Prostate gland (tissue), 2 donors: ENCODE data around the gene PMM1. TPM values are rescaled to one million over a fixed set of nuclear protein-coding genes. Genes with fewer than 3 reads are reported as not detected.
A peak's percentile ranks its signal among the peaks of the same experiment; 100 is the strongest.
"Not testable (repeated sequence)": the region's sequence is repeated elsewhere in the genome, so short reads cannot be mapped to it uniquely, and the experiment has no call there.

Source experiments
- DNase-seq: peaks from one replicate; pipeline ENCODE4 v3.0.0-alpha.2; 2019; ENCODE audit warnings: low spot score
- H3K27ac ChIP-seq, 2 donors: fragments of 200-600 bp; sonication (generic); 2 replicates each; pipeline ENCODE4 v1.5.1; 2017 to 2019
- H3K27me3 ChIP-seq: fragments of 200-600 bp; sonication (generic); replicated peaks from 2 replicates; pipeline ENCODE4 v1.5.1; 2019; ENCODE audit not compliant: insufficient read depth
- H3K36me3 ChIP-seq, 2 donors: fragments of 200-600 bp; sonication (generic); 1 replicate in 1 of 2; 2 replicates in 1 of 2; pipeline versions ENCODE4 v1.5.1 to v1.8.1; 2017 to 2019
- H3K4me1 ChIP-seq: fragments of 200-600 bp; sonication (generic); replicated peaks from 2 replicates; pipeline ENCODE4 v1.5.1; 2019
- H3K4me3 ChIP-seq, 2 donors: fragments of 200-600 bp; sonication (generic); 2 replicates each; pipeline ENCODE4 v1.5.1; 2017 to 2019
- H3K9me3 ChIP-seq: fragments of 200-600 bp; sonication (generic); 2 replicates; pipeline ENCODE4 v1.5.1; 2017
- POLR2A ChIP-seq: fragments of 450-650 bp; IDR thresholded peaks from one replicate; pipeline ENCODE4 v1.6.1; 2016; ENCODE audit warnings: antibody characterized with exemption, mild to moderate bottlenecking
- POLR2AphosphoS5 ChIP-seq: sonication (generic); formaldehyde crosslinking; IDR thresholded peaks from one replicate; pipeline ENCODE4 v1.6.1; 2017; ENCODE audit warnings: antibody characterized with exemption
- WGBS: methylation state at CpG from one replicate; pipeline ENCODE4 v1.1.5; 2018; 5-methylcytosine and 5-hydroxymethylcytosine counted together
- intact Hi-C: fragments of 100-400 bp; cut with DNase I; formaldehyde crosslinking; loops from one replicate; pipeline ENCODE4 v1.14.2; 2022
- total RNA-seq, 2 donors: library from RNA; depleted of rRNA; stranded (reverse); fragments of >200 nt; gene quantifications; one replicate each; pipeline ENCODE4 v1.1.0, GENCODE V29; 2016
- TF ChIP-seq, protein P1 (sequence below), 4 experiments: fragments of 200-600 bp in 2 of 4; fragments of 450-650 bp in 2 of 4; sonication (generic) in 2 of 4; IDR thresholded peaks; 1 replicate in 3 of 4; 2 replicates in 1 of 4; pipeline ENCODE4 v1.5.1; 2016 to 2019; ENCODE audit warnings: antibody characterized with exemption in 4 of 4, mild to moderate bottlenecking in 2 of 4, moderate library complexity in 2 of 4

PMM1 gene
- total RNA-seq, 2 donors from 2014 or later = 49.0 to 58.6 TPM

DNA sequence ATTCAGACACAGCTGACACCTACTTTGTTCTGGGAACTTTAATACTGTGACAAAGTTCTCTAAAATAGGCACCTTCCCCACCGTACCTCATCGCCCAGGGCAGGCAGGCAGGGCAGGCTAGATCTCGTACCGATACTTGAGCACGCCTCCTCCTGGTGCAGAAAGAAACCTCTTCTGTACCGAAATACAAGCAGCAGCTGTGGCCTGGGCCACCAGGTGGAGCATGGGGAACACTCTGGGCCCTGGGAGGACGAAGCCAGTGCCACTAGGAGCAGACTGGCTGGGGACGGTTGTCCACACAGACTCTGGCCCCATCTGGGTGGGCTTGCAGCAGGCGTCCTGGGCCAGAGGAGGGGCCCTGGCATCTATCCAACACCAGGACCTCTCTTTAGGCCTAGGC, 12.8 kb downstream of the PMM1 start:
- no peaks in the 10 kb centered on the region for H3K4me1 ChIP-seq
- no peak overlapping the region for H3K27ac ChIP-seq
- TF ChIP-seq, protein P1, sequence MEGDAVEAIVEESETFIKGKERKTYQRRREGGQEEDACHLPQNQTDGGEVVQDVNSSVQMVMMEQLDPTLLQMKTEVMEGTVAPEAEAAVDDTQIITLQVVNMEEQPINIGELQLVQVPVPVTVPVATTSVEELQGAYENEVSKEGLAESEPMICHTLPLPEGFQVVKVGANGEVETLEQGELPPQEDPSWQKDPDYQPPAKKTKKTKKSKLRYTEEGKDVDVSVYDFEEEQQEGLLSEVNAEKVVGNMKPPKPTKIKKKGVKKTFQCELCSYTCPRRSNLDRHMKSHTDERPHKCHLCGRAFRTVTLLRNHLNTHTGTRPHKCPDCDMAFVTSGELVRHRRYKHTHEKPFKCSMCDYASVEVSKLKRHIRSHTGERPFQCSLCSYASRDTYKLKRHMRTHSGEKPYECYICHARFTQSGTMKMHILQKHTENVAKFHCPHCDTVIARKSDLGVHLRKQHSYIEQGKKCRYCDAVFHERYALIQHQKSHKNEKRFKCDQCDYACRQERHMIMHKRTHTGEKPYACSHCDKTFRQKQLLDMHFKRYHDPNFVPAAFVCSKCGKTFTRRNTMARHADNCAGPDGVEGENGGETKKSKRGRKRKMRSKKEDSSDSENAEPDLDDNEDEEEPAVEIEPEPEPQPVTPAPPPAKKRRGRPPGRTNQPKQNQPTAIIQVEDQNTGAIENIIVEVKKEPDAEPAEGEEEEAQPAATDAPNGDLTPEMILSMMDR (IDR thresholded peaks at IDR 0.05) = peak in 3 of 4 experiments; percentile 19 to 59 (median 59)
- no peak for TF ChIP-seq POLR2A
- no peak for DNase-seq
- no peaks in the 10 kb centered on the region for H3K9me3 ChIP-seq
- peaks cover 4% of the 10 kb centered on the region in 2 donors for H3K36me3 ChIP-seq
- H3K4me3 ChIP-seq = no peak overlapping the region
- intact Hi-C loops = no loop called here
- no peaks in the 10 kb centered on the region for H3K27me3 ChIP-seq
- WGBS = 74% methylated on average over 7 of the region's 9 CpGs

DNA sequence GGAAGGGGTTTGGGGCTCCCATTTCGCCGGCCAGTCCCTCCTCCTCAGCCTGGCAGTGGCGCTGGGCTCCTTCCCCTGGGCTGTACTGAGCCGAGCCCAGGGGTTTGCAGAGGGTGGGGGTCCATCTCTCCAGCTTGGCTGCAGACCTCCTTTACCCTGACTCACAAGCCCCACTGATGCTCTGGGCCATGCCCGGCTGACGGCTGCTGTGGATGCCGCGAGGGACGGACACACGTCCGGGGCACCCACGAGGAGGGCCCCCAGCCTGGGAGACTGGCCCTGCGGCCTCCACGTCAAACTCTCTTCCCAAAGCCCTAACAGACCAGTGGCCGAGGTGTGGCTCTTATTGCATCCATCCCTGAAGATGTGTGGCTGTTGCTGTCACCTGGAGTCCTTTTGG, 14.1 kb downstream of the PMM1 start:
- H3K4me3 ChIP-seq = no peak overlapping the region
- no peak for DNase-seq
- TF ChIP-seq, protein P1 (IDR thresholded peaks at IDR 0.05) = no peak
- no peak for TF ChIP-seq POLR2A
- no peak for TF ChIP-seq POLR2AphosphoS5
- no peaks in the 10 kb centered on the region for H3K9me3 ChIP-seq
- intact Hi-C loops = no loop called here
- no peaks in the 10 kb centered on the region for H3K27me3 ChIP-seq
- 90% methylated on average over 15 of the region's 15 CpGs for WGBS
- H3K4me1 ChIP-seq = no peaks in the 10 kb centered on the region
- no peak overlapping the region for H3K27ac ChIP-seq
- peaks cover 4% of the 10 kb centered on the region in 2 donors for H3K36me3 ChIP-seq

GRCh38 chr22:41574847-41575381, 14.7 kb downstream of the PMM1 start:
- 64% methylated on average over 26 of the region's 26 CpGs for WGBS
- H3K9me3 ChIP-seq = no peaks in the 10 kb centered on the region
- H3K4me3 ChIP-seq = no peak overlapping the region
- no peak for DNase-seq
- H3K27me3 ChIP-seq = no peaks in the 10 kb centered on the region
- H3K27ac ChIP-seq = no peak overlapping the region
- intact Hi-C loops = no loop called here
- no peak for TF ChIP-seq POLR2A
- TF ChIP-seq POLR2AphosphoS5 = no peak
- no peaks in the 10 kb centered on the region for H3K4me1 ChIP-seq
- H3K36me3 ChIP-seq = peaks cover 4% of the 10 kb centered on the region in 2 donors

GRCh38 chr22:41573677-41574076, 16.0 kb downstream of the PMM1 start:
- no peak for DNase-seq

DNA sequence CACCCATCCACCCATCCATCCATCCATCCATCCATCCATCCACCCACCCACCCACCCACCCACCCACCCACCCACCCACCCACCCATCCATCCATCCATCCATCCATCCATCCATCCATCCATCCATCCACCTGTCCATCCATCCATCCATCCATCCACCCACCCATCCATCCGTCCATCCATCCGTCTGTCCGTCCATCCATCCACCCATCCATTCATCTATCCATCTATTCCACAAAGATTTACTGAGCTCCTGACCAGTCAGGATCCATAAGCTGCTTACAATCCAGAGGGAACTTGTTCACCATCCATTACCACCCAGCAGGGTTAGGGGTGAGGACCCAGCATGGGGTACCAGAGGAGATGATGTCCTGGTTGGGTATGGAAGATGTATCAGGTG, 17.3 kb downstream of the PMM1 start:
- H3K36me3 ChIP-seq, DNase-seq, H3K27me3 ChIP-seq, H3K4me1 ChIP-seq, intact Hi-C loops, H3K4me3 ChIP-seq, H3K9me3 ChIP-seq, H3K27ac ChIP-seq: not testable (repeated sequence)
- 94% methylated on average over 3 of the region's 3 CpGs for WGBS

More at GRCh38 chr22:41573677-41574076, 16.0 kb downstream of the PMM1 start:
- Histone ChIP-seq H3K9me3 (no peaks in the 10 kb centered on the region), H3K4me3 (no peak overlapping the region), H3K27ac (no peak overlapping the region), H3K27me3 (no peaks in the 10 kb centered on the region), H3K36me3 (peaks cover 0 to 4% of the 10 kb centered on the region in 2 donors), H3K4me1 (no peaks in the 10 kb centered on the region)
- TF ChIP-seq, protein P1 (IDR thresholded peaks at IDR 0.05) = no peak
- TF ChIP-seq POLR2A (no peak), POLR2AphosphoS5 (no peak)
- WGBS = 80% methylated on average over 11 of the region's 11 CpGs
- intact Hi-C loops = no loop called here

DNA sequence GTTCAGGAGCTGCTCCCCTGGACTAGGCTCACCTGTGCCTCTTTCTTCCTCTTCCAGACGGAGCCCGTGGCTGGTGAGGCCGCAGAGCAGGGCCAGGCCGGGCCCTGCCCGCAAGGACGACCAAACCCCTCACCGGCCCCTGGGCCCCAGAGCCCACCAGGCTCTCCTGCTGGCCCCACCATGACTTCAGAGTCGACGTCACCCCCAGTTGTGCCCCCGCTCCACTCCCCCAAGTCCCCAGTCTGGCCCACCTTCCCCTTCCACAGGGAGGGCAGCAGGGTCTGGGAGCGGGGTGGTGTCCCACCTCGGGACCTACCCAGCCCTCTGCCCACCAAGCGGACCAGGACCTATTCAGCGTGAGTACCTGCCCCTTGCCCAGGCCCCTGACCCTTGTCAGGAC, 17.9 kb downstream of the PMM1 start:
- DNase-seq = no peak
- Histone ChIP-seq H3K27me3 (no peaks in the 10 kb centered on the region), H3K9me3 (no peaks in the 10 kb centered on the region), H3K4me3 (no peak overlapping the region), H3K27ac (no peak overlapping the region), H3K36me3 (no peaks in the 10 kb centered on the region), H3K4me1 (no peaks in the 10 kb centered on the region)
- TF ChIP-seq POLR2AphosphoS5 = no peak
- TF ChIP-seq, protein P1 (IDR thresholded peaks at IDR 0.05) = no peak
- TF ChIP-seq POLR2A = no peak
- WGBS = 98% methylated on average over 14 of the region's 14 CpGs
- intact Hi-C loops = no loop called here
